ENCODE measurements around the gene PALLD. TPM values are rescaled to one million over a fixed set of nuclear protein-coding genes. Genes with fewer than 3 reads are reported as not detected.

The PALLD gene
- total and polyA plus RNA-seq, 2 donors (not counting 3 experiments of a cell fraction or from before 2014, with no cell fraction given), result 13.4 to 48.2 TPM

DNA sequence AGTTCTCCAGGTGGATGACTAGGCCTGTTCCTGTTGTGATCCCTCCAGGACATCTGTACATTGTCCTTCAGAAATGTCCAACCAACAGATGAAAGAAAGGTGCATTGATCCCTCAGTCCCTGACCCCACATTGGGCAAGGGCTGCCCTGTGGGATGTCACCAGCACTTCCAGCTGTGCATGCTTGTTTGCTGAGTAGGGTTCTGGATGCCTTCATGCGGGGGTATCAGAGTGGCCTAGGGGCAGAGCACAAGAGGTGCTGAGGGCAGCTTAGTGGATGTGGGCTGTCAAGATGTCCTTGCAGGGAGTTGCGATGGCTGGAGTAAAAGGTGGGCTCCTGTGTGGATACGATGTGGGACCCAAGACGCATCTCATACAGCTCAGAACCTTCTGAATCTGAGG lies 112.5 kb downstream of the PALLD start:
- no peaks in the 10 kb centered on the region for H4K20me1 ChIP-seq (replicated peaks; ENCODE audit: control insufficient read depth, extremely low read depth, insufficient read depth, low read length)
- POLR2A ChIA-PET, result no interaction called here
- H3K9me3 ChIP-seq (replicated peaks; ENCODE audit: control insufficient read depth, insufficient read depth, low read length), result no peaks in the 10 kb centered on the region
- H3K4me1 ChIP-seq (ENCODE audit: control insufficient read depth, extremely low read depth, insufficient read depth, low read length), result peaks cover 38% of the 10 kb centered on the region
- intact Hi-C loops (cut with micrococcal nuclease), result no loop called here
- H3K36me3 ChIP-seq (ENCODE audit: control insufficient read depth in 2 of 2, extremely low read depth in 1 of 2, insufficient read depth in 2 of 2, low read length in 2 of 2), result no peaks in the 10 kb centered on the region
- CTCF ChIA-PET, result interaction anchor here (1.2 to 2.5 kb wide), 3 partner anchors 9 to 24 kb away, joined by 3 to 8 read pairs (median 3); no protein-coding TSS in a partner anchor
- no peaks in the 10 kb centered on the region for H3K9me1 ChIP-seq (replicated peaks; ENCODE audit: control insufficient read depth, extremely low read depth, insufficient read depth, low read length)
- no TSS peak for BruUV-seq (replicated peaks)
- DNase-seq (ENCODE audit: low read depth, low spot score) (no peak), FAIRE-seq (no peak)
- H3K9ac ChIP-seq (replicated peaks; ENCODE audit: extremely low read depth, insufficient read depth, low read length), result no peak overlapping the region
- H3K79me2 ChIP-seq (ENCODE audit: control insufficient read depth, insufficient read depth, low read length), result no peaks in the 10 kb centered on the region
- no peaks in the 10 kb centered on the region for H3K27me3 ChIP-seq (ENCODE audit: control insufficient read depth in 2 of 2, insufficient read depth in 2 of 2, low read length in 2 of 2)
- TF ChIP-seq POLR2AphosphoS5 (IDR thresholded peaks at IDR 0.05; ENCODE audit: insufficient read depth, low read depth, low read length) (no peak), GATA2 (IDR thresholded peaks at IDR 0.05; ENCODE audit: insufficient read depth, insufficient read length, low read depth, low read length) (no peak), POLR2A (IDR thresholded peaks at IDR 0.05; ENCODE audit: low read depth, low read length) (no peak), MYC (IDR thresholded peaks at IDR 0.05; ENCODE audit: low read depth, low read length) (no peak), EZH2 (IDR thresholded peaks at IDR 0.05; ENCODE audit: borderline replicate concordance, low read depth, low read length, severe bottlenecking) (no peak), JUN (IDR thresholded peaks at IDR 0.05; ENCODE audit: borderline replicate concordance, insufficient read depth, insufficient read length, low read depth) (no peak), FOS (IDR thresholded peaks at IDR 0.05; ENCODE audit: borderline replicate concordance, insufficient read depth, low read length) (no peak)
- TF ChIP-seq, protein P1, sequence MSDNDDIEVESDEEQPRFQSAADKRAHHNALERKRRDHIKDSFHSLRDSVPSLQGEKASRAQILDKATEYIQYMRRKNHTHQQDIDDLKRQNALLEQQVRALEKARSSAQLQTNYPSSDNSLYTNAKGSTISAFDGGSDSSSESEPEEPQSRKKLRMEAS (IDR thresholded peaks at IDR 0.05; ENCODE audit: insufficient read depth, insufficient read length), result no peak
- TF ChIP-seq, protein P2, sequence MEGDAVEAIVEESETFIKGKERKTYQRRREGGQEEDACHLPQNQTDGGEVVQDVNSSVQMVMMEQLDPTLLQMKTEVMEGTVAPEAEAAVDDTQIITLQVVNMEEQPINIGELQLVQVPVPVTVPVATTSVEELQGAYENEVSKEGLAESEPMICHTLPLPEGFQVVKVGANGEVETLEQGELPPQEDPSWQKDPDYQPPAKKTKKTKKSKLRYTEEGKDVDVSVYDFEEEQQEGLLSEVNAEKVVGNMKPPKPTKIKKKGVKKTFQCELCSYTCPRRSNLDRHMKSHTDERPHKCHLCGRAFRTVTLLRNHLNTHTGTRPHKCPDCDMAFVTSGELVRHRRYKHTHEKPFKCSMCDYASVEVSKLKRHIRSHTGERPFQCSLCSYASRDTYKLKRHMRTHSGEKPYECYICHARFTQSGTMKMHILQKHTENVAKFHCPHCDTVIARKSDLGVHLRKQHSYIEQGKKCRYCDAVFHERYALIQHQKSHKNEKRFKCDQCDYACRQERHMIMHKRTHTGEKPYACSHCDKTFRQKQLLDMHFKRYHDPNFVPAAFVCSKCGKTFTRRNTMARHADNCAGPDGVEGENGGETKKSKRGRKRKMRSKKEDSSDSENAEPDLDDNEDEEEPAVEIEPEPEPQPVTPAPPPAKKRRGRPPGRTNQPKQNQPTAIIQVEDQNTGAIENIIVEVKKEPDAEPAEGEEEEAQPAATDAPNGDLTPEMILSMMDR (IDR thresholded peaks at IDR 0.05; ENCODE audit: extremely low read depth in 1 of 2, insufficient read depth in 1 of 2, low read depth in 1 of 2, low read length in 2 of 2), result no peak
- no peak overlapping the region for H3K4me3 ChIP-seq (replicated peaks in 1 of 3; ENCODE audit: insufficient read depth in 1 of 3, low read depth in 1 of 3, low read length in 3 of 3)
- no peak overlapping the region for H3K27ac ChIP-seq (ENCODE audit: insufficient read depth, low read depth, low read length)
- no peak overlapping the region for H3K4me2 ChIP-seq (ENCODE audit: insufficient read depth, low read length)
- dilution Hi-C loops (cut with MboI; ENCODE audit: extremely low pct_ligation_motif_present, low sequenced_read_pairs), result no loop called here
- H2AFZ ChIP-seq (ENCODE audit: low read depth, low read length), result no peak overlapping the region

Measured in endothelial cell of umbilical vein (primary cell).